ENCODE measurements around the gene APLNR. TPM values are rescaled to one million over a fixed set of nuclear protein-coding genes. Genes with fewer than 3 reads are reported as not detected.
"Not testable (repeated sequence)": the region's sequence is repeated elsewhere in the genome, so short reads cannot be mapped to it uniquely, and the experiment has no call there.

APLNR gene
- 100 to 1,000 TPM in 2 of 3 donors, 10 to 100 TPM in 1; 89.4 to 110 (median 101) TPM for polyA plus RNA-seq (ENCODE audit: insufficient read length in 3 of 3)

DNA sequence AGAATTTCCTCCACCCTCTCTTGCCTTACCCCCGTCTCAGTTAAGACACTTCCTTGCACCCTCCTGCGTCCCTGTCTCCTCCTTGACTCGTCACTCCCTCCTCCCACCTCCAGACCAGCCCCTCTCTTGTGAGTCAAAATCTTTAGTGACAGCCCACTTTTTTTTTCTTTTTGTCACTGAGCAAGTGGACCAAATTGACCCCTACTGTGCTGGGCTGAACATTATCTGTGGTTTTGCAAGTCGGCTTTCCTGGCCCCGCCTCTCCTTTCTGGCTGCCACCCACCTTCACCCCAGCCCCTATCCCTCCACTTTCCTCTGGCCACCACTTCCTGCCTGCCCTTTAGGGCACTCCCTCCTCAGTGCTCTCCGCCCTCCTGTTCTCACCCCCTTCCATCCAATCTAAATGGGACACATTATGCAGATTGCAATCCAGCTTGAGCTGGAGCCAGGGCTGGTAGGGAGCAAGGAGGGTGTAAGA lies at the start of gene APLNR:
TSS of gene APLNR (minus strand) at position 47 of the 478 bp plus-strand sequence. CDS start 246 bp downstream, outside the sequence.
- DNase-seq (ENCODE audit: low read depth in 3 of 3, low spot score in 2 of 3), result no peak

DNA sequence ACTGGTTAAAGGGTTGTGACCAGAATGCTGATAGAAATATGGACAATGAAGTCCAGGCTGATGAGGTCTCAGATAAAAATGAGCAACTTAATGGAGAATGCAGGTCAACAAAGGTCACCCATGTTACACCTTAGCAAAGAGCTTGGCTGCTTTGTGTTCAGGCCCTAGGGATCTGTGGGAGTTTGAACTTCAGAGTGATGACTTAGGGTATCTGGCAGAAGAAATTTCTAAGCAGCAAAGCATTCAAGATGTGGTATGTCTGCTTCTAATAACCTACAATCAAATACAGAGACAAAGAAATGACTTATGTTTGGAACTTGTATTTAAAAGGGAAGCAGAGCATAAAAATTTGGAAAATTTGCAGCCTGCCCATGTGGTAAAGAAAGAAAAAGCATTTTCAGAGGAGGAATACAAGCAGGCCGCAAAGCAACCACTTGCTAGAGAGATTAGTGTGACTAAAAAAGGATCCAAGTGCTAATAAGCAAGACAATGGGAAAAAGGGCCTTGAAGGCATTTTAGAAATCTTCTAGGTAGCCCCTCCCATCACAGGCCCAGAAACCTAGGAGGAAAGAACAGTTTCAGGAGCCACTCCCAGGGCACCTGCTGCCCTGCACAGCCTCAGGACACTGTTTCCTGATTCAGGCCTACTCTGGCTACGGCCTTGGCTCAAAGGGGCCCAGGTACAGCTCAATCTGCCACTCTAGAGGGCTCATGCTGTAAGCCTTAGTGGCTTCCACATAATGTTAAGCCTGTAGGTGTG lies 46.4 kb upstream of the APLNR start:
- no peak for DNase-seq (ENCODE audit: low read depth in 3 of 3, low spot score in 2 of 3)

DNA sequence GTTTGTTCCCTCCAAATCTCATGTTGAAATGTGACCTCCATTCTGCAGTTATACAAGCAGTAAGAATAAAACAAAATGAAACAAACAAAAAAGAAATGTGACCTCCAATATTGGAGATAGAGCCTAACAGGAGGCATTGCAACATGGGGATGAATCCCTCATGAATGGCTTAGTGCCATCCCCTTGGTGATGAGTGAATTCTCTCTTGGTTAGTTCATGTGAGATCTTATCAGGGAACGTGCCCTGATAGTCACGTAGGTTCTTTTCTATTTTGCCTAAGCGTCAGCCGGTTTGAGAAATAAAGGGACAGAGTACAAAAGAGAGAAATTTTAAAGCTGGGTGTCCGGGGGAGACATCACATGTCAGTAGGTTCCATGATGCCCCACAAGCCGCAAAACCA lies 44.5 kb upstream of the APLNR start:
- DNase-seq (ENCODE audit: low read depth in 3 of 3, low spot score in 2 of 3), result not testable (repeated sequence)

DNA sequence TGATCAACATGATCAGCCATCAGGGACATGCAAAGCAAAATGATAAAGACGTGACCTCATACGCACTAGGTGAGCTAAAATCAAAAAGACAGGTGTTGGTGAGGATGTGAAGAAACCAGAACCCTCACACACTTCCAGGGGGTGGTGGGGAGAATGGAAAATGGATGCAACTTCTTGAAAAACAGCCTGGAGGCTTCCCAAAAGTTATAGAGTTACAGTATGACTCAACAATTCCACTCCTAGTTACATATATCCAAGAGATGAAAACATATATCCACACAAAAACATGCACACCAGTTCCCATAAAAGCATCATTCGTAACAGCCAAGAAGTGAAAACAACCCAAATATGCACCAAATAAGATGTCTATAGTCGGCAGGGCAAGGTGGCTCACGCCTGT lies 42.1 kb upstream of the APLNR start:
- no peak for DNase-seq (ENCODE audit: low read depth in 3 of 3, low spot score in 2 of 3)

DNA sequence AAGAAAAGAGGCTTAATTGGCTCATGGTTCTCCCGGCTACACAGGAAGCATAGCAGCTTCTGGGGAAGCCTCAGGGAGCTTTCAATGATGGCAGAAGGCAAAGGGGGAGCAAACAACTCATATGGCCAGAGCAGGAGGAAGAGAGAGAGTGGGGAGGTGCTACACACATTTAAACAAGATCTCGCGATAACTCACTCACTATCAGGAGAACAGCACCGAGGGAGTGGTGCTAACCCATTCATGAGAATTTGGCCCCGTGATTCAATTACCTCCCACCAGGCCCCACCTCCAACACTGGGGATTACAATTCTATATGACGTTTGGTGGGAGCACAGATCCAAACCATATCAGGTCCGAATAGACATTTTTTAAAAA lies 41.7 kb upstream of the APLNR start:
- DNase-seq (ENCODE audit: low read depth in 3 of 3, low spot score in 2 of 3), result no peak

DNA sequence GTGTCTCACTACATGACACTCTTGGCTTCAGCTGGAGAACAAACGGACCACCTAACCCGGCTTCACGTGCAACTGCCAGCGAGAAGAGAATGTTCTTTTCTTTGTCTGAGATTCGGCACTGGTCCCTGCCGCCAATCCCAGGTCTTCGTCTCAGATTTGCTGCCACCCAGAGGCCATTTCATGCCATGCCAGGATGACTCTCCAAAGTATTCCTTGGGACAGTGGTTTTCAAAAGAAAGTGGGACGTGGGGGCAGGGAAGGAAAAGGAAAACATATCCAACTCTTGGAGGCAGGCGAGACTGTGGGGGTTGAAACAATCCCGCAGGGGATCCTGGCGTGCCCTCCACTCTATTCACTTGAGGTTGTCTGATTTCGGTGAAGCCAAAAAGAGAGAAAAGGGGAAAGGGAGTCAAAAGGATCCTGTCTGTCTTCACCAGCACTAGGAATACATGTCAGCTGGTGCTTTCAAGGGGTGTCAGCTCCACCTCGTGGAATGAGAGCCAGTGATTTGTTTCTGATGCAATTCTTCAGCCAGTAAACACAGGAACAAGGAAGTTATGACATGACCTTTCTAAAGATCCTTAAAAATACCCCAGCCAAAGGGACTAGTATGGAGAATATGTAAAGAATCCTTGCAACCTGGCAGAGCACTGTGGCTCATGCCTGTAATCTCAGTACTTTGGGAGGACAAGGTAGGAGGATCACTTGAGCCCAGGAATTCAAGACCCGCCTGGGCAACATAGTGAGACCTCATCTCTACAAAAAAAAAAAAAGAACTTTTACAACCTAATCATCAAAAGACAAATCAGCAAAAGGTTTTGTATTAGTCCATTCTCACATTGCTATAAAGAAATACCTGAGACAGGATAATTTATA lies 41.0 kb upstream of the APLNR start:
- peak; percentile 52 to 59 (median 58) for DNase-seq (ENCODE audit: low read depth in 3 of 3, low spot score in 2 of 3)

DNA sequence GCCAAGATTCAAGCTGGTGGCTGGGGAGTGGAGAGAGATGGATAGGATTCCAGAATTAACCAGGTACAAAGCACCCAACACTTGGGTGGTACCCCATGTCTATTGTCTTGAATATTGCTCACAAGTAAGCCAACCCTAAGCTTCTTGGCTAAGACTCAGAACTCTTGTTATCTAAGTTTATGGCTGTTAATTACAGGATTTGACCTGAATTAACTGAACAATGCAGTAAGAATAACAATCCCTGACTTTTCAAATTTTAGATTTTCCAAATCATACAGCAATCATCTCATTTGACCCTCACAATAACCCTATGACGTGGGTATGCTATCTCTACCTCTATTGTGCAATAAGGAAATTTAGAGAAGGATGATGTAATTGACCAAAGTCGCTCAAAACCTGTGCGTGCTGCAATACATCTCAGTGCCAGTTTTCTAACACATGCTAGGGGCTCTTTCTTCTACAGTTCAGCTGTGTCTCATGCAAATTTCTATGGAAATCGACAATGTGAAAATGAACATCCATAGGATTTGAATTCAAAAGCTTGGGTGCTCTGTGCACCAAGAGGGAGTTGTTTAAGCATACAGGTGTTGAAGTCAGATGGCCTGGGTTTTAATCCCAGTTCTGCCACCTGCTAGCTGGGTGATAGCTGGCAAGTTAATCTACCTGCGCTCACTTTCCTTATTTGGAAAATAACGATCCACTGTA lies 40.1 kb upstream of the APLNR start:
- no peak for DNase-seq (ENCODE audit: low read depth in 3 of 3, low spot score in 2 of 3)

DNA sequence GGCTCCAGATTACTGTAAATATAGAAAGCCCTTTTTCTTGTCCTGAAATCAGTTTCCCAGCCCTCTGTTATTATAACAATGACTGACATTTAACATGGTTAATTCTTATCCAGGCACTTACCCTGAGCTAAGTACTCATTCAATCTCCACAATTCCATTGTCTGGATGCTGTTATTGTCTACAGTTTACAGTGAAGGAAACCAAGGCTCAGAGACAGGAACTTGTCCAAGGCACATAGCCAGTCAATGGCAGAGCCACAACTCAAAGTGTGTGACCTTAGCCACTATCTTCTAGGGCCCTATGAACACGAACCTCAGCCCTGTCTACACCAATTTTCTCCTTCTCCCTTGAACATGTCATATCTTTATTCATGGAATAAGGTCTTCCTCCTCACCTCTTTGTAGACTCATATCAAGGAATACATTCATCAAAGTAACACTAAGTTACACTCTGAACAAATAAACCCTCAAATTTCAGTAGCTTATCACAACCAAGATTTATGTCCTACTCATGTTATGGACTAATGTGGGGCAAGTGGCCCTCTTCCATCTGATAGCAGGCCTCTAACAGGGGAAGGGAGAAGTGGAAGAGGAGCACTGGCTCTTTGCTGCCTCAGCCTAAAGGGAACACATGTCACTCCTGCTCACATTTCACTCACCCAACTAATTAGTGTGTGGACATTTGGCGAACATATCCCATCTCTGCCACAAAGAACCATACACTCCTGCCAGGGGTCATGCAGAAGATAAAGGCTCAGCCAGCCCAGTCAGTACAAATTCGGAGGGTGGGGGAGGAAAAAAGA lies 39.3 kb upstream of the APLNR start:
- DNase-seq (ENCODE audit: low read depth in 3 of 3, low spot score in 2 of 3), result no peak

DNA sequence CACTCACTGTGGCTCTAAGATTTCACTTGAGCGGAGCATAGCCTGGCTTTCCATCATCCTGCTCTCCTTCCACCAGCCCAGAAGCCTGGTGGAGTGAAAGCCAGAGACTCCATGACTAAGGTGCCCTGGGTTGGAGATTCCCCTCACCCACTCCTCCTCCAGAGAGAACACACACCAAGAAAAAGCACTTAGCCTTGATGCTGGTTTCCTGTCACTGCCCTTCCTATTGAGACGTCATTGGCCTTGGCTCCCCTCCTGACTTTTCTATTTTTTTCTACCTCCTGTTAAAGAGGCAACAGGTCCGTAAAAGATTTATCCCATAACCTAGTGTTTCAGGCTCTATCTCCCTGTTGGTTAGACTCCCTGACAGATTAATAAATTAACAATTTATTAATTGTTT lies 38.5 kb upstream of the APLNR start:
- no peak for DNase-seq (ENCODE audit: low read depth in 3 of 3, low spot score in 2 of 3)

DNA sequence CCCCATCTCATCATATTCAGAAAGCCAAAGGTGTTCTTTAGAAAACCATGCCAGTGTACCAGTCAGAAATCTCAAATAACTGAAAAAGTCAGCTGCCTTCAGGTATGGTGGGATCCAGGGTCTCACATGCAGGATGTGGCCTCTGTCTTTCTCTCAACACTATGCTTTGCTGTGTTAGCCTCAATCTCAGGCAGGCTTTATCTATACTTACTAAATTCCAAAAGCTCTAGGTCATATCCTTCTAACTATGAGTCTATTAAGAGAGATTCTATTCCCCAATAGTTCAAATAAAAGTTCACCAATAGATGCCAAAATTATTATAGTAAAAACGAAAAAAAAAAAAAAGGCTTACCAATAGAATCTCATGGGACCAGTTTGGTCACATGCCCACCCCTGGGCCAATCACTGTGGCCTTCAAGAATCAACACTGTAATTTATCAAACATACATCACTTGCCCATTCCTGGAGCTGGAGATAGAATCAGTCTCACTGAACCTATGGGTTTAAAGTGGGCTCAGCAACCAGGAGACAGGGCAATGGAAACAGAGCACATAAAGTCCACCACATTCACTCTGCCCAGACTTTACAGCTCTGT lies 38.0 kb upstream of the APLNR start:
- no peak for DNase-seq (ENCODE audit: low read depth in 3 of 3, low spot score in 2 of 3)

DNA sequence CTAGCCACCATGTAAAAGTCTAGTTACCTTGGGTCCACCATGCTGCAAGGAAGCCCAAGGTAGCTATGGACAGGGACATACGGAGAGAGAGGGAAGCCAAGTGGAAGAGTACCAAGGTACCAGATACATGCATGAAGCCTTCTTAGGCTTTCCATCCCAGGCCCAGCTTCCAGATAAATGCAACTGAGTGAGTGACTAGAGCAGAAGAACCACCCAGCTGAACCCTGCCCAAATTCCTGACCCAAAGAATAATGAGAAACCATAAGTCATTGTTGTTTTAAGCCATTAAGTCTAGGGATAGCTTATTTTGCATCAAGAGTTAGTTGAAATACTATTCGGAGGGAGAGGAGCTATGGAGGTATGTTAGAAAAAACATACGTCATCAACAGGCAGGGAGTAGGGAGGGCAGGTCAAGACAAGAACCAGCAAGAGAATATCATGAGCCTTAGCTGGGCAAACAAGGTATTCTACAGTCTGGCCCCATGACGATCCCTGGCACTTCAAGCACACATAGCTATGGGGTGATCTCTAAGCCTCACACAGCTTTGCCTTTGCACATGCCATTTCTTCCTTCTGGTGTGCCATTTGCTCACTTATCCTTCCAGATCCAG lies 36.5 kb upstream of the APLNR start:
- DNase-seq (ENCODE audit: low read depth in 3 of 3, low spot score in 2 of 3), result no peak

DNA sequence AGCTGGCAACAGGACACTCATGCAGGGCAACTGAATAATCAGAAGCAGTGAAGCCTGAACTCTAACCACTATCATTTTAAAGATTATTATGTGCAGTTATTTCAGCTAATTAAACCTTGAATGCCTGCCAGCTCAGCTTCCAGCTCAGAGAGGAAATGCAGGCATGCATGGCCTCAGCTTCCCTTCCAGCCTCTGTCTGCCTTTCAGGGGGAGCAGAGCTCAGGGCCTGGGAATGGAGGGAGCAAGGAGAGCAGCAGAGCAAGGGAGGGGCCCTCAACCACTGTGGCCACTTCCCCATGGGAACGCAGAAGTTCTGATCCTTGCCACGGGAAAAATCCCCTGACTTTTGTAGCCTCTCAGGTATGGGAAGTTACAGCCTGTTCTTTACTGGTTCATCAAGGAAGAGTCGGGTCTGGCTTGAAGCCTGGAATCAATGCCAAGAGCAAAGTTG lies 32.5 kb upstream of the APLNR start:
- peak in 1 of 3 donors; percentile 19 for DNase-seq (ENCODE audit: low read depth in 3 of 3, low spot score in 2 of 3)

DNA sequence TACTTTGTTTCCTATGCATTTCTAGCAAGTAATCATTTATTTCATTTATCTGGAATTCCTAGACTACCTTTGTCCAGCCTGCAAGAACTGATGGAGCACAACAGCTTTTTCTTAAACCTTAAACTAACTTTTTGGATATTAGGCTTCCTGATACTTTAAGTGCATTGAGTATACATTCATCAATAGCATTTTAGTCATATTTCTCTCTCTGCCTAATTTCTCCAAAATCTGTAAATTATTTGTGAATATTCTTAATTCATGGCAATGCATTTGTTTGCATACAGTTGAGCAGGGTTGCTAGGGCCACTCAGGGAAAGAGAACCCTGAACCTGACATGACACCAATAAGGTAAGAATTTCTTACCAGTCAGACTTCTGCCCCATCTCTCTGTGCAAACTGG lies 29.1 kb upstream of the APLNR start:
- DNase-seq (ENCODE audit: low read depth in 3 of 3, low spot score in 2 of 3), result no peak

DNA sequence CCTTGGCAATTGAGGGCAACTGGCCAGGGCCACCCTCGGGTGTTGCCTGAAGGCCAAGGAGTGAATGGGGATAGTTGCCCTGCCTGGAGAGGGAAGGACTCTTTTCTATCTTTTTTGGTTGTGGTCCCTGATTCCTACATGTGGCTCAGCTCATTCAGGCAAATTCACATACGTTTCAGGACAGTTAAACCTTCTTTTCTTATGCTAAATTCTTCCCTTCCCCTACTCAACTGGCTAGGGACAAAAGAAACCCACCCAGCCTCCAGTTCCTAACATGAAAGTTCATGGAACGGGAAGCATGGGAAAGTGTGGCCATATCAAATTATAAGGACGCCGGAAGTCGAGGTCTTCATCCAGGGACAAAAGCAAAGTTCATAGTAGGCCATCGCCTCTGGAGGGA lies 26.3 kb upstream of the APLNR start:
- no peak for DNase-seq (ENCODE audit: low read depth in 3 of 3, low spot score in 2 of 3)

DNA sequence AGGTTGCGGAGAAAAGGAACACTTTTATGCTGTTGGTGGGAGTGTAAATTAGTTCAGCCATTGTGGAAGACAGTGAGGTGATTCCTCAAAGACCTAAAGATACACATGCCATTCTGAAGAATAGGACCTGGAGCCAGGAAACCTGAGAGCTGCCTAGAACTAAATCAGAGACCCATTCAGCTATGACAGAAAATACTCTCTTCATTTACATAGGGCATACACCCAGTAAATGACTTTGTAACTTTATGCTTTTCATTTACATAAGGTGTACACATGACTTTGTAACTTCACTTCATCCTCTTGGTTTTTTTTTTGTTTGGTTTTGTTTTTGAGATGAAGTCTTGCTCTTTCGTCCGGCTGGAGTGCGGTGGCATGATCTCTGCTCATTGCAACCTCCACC lies 25.1 kb upstream of the APLNR start:
- DNase-seq (ENCODE audit: low read depth in 3 of 3, low spot score in 2 of 3), result no peak

DNA sequence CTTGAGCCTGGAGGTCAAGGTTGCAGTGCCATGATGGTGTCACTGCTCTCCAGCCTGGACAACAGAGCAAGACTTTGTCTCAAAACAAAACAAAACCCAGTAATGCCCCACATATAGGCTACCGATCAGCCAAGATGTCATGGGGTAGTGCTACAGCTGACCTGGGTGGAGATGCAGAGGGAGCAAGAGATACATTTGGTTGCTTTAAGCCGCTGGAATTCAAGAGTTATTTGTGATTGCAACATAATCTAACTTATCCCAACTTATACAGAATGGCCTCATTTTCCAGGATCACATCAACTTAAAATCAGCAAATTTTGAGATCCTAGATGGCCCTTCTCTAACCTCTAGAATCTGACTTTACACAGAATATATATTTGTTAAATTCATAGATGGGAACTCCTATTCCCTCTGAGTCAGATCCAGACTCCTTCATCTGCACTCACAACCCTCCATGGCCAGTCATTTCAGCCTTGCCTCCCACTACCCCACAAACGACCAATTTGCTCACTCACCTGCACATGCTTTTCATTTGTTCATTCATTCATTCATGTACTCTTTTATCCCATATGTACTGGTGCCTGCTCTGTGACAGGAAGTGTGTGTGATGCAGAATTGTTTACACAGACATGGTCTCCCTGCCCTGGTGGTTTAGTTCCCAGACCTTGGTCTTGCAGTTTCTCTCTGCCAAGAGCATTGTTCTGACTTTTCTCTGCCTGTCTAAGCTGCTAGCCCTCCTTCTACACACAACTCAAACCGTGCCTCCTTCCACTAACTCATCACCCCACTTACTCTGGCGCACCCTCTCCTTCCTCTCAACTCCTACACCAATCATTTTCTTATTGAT lies 24.1 kb upstream of the APLNR start:
- DNase-seq (ENCODE audit: low read depth in 3 of 3, low spot score in 2 of 3), result no peak

DNA sequence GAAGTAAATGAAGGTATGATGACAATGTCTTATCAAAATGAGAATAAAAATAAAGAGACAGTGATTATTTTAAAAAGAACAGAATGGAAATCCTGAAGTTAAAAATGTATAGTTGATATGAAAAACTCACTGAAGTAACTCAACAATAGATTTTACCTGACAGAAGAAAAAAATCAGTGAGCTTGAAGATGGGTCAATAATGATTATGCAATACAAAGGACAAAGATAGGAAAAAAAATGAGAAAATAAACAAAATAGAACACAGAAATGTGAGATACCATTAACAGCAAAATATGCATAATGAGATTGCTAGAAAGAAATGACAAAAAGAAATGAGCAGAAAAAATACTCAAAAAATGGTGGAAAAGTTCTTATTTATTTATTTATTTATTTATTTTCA lies 19.1 kb upstream of the APLNR start:
- DNase-seq (ENCODE audit: low read depth in 3 of 3, low spot score in 2 of 3), result no peak

DNA sequence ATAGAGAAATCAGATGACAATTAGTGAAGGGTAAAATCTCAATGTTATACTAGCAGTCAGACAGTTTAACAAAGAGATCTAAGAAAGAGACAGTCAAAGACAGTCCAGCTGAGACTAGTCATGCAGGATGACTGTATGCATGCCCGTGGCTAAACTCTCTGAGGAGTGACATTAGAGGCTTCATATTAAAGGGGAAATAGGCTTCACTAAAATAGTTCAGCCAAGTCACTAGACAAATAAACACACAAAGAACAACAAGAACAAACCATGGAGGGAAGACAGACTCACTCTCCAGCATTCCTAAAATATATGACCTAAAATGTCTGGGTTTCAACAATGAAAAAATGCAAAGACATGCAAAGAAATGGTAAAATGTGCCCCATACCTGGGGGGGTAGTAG lies 18.6 kb upstream of the APLNR start:
- DNase-seq (ENCODE audit: low read depth in 3 of 3, low spot score in 2 of 3), result no peak

DNA sequence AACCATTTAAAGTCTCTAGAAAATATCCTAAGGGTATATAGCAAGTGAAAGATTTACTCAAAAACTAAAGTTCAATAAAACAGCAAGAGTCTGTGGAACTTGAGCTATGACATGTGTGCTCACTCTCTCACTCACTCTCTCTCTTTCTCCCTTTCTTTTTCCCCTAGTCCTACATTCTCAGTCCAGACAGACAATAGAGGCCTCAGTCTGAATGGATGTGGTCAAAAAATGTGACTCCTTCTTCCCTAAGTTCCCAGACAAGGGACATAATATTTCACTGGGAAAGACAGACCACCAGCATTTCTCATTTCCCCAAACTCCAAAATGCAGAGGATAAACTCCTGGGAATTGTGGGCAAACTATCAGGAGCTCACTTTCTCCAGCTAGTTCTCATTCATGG lies 17.6 kb upstream of the APLNR start:
- no peak for DNase-seq (ENCODE audit: low read depth in 3 of 3, low spot score in 2 of 3)
